HepG2 (cell line): Measurements from ENCODE around the gene NDUFAF3. TPM values are rescaled to one million over a fixed set of nuclear protein-coding genes. Genes with fewer than 3 reads are reported as not detected.
A peak's percentile ranks its signal among the peaks of the same experiment; 100 is the strongest.

Experiments used
- ADNP ChIP-seq: sonication (generic); formaldehyde crosslinking; IDR thresholded peaks from 2 replicates; pipeline ENCODE4 v1.4.0; 2020; ENCODE audit warnings: missing genetic modification reagents
- BORCS8-MEF2B ChIP-seq: sonication (generic); formaldehyde crosslinking; IDR thresholded peaks from 2 replicates; pipeline ENCODE4 v1.8.0; 2022; ENCODE audit warnings: mild to moderate bottlenecking, missing genetic modification reagents
- BRD4 ChIP-seq: sonication (generic); formaldehyde crosslinking; IDR thresholded peaks from 2 replicates; pipeline ENCODE4 v1.4.0; 2020; ENCODE audit warnings: missing genetic modification reagents
- CBFB ChIP-seq: sonication (generic); formaldehyde crosslinking; IDR thresholded peaks from 2 replicates; pipeline ENCODE4 v1.4.0; 2020; ENCODE audit warnings: missing genetic modification reagents
- CEBPG ChIP-seq: IDR thresholded peaks from 2 replicates; pipeline ENCODE4 v1.6.1; 2016
- CERS6 ChIP-seq: sonication (generic); formaldehyde crosslinking; IDR thresholded peaks from 2 replicates; pipeline ENCODE4 v1.5.0; 2020; ENCODE audit warnings: missing genetic modification reagents
- DDIT3 ChIP-seq: sonication (generic); formaldehyde crosslinking; IDR thresholded peaks from 2 replicates; pipeline ENCODE4 v1.4.0; 2020; ENCODE audit warnings: mild to moderate bottlenecking, missing genetic modification reagents
- NFYB ChIP-seq: sonication (generic); formaldehyde crosslinking; IDR thresholded peaks from 2 replicates; pipeline ENCODE4 v1.4.0; 2020; ENCODE audit warnings: missing genetic modification reagents
- NRL ChIP-seq: sonication (generic); formaldehyde crosslinking; IDR thresholded peaks from 2 replicates; pipeline ENCODE4 v1.5.0; 2020; ENCODE audit warnings: missing genetic modification reagents, mild to moderate bottlenecking, moderate library complexity, borderline replicate concordance
- PRDM15 ChIP-seq: sonication (generic); formaldehyde crosslinking; IDR thresholded peaks from 2 replicates; pipeline ENCODE4 v1.4.0; 2020; ENCODE audit warnings: missing genetic modification reagents
- RARA ChIP-seq: IDR thresholded peaks from 2 replicates; pipeline ENCODE4 v1.6.1; 2016; ENCODE audit warnings: missing genetic modification reagents, missing compliant biosample characterization
- RFXAP ChIP-seq: sonication (generic); formaldehyde crosslinking; IDR thresholded peaks from 2 replicates; pipeline ENCODE4 v1.4.0; 2020; ENCODE audit warnings: missing genetic modification reagents, borderline replicate concordance
- SNRNP70 ChIP-seq: fragments of 200-400 bp; formaldehyde crosslinking; IDR thresholded peaks from 2 replicates; pipeline ENCODE4 v1.6.1; 2017; ENCODE audit warnings: mild to moderate bottlenecking, low read depth, low read length, moderate library complexity
- SRSF1 ChIP-seq: fragments of 200-400 bp; formaldehyde crosslinking; optimal IDR thresholded peaks from 2 replicates; pipeline ENCODE3; 2017; ENCODE audit warnings: mild to moderate bottlenecking, low read depth, low read length, moderate library complexity
- SRSF9 ChIP-seq: fragments of 200-400 bp; formaldehyde crosslinking; IDR thresholded peaks from 2 replicates; pipeline ENCODE4 v1.6.1; 2018; ENCODE audit warnings: borderline replicate concordance, mild to moderate bottlenecking, low read depth, low read length; ENCODE audit not compliant: insufficient read depth, poor library complexity, severe bottlenecking
- ZFP37 ChIP-seq: sonication (generic); formaldehyde crosslinking; IDR thresholded peaks from 2 replicates; pipeline ENCODE4 v1.4.0; 2020; ENCODE audit warnings: missing genetic modification reagents, borderline replicate concordance
- ZFY ChIP-seq: sonication (generic); formaldehyde crosslinking; IDR thresholded peaks from 2 replicates; pipeline ENCODE4 v1.4.0; 2020; ENCODE audit warnings: missing genetic modification reagents
- ZNF230 ChIP-seq: sonication (generic); formaldehyde crosslinking; IDR thresholded peaks from 2 replicates; pipeline ENCODE4 v1.4.0; 2020; ENCODE audit warnings: mild to moderate bottlenecking, missing genetic modification reagents
- ZNF713 ChIP-seq: sonication (generic); formaldehyde crosslinking; IDR thresholded peaks from 2 replicates; pipeline ENCODE4 v1.4.0; 2020; ENCODE audit warnings: mild to moderate bottlenecking, missing genetic modification reagents
- ZNF776 ChIP-seq: sonication (generic); formaldehyde crosslinking; IDR thresholded peaks from 2 replicates; pipeline ENCODE4 v1.4.0; 2020; ENCODE audit warnings: mild to moderate bottlenecking, missing genetic modification reagents
- ZNF790 ChIP-seq: sonication (generic); formaldehyde crosslinking; IDR thresholded peaks from 2 replicates; pipeline ENCODE4 v1.8.0; 2022; ENCODE audit warnings: missing genetic modification reagents, mild to moderate bottlenecking, borderline replicate concordance
- polyA plus RNA-seq, 8 experiments: library from polyadenylated mRNA; depleted of rRNA in 3 of 8; stranded (reverse) in 7 of 8; unstranded in 1 of 8; fragments of >200 nt; fragmentation: Illumina TruSeq in 4 of 8; extraction: Trizol in 4 of 8; gene quantifications; 2 replicates each; pipeline versions ENCODE4 v1.2.1 to v1.2.3, GENCODE V29; 2011 to 2016; ENCODE audit warnings: low read depth in 4 of 8, missing spikeins in 1 of 8, mixed read lengths in 1 of 8; ENCODE audit not compliant: insufficient read depth in 1 of 8
- total RNA-seq, 5 experiments: library from RNA; depleted of rRNA; stranded (reverse); fragments of >200 nt; fragmentation: Illumina TruSeq; extraction: Trizol; gene quantifications; 2 replicates each; pipeline ENCODE4 v1.2.3, GENCODE V29; 2016; ENCODE audit warnings: low read depth in 1 of 5

NDUFAF3 gene
- total and polyA plus RNA-seq, 2 of the 13 experiments (the other 11 are each of a cell fraction or from before 2014, with no cell fraction given) = 39.0 to 50.0 TPM

GRCh38 chr3:49021813-49022687, at the start of gene NDUFAF3 (continued):
- TF ChIP-seq PRDM15 (CRISPR knock-in tag) (peak; percentile 66; the same call in 1 of the 2 replicates), ZFP37 (CRISPR knock-in tag) (peak; percentile 75; the same call in 1 of the 2 replicates), NRL (CRISPR knock-in tag) (no peak; the same call in 1 of the 2 replicates), DDIT3 (CRISPR knock-in tag) (no peak), ZFY (CRISPR knock-in tag) (peak; percentile 89), ZNF790 (CRISPR knock-in tag) (no peak), RARA (CRISPR knock-in tag) (peak; percentile 52; the same call in 1 of the 2 replicates), SRSF9 (no peak), ZNF713 (CRISPR knock-in tag) (no peak), CERS6 (no peak), ZNF230 (CRISPR knock-in tag) (0 out of 2 replicates have a peak, but pooled peaks have one; percentile 27), CEBPG (CRISPR knock-in tag) (0 out of 2 replicates have a peak, but pooled peaks have one; percentile 8), ADNP (0 out of 2 replicates have a peak, but pooled peaks have one; percentile 37), BRD4 (CRISPR knock-in tag) (peak; percentile 91), SRSF1 (no peak), RFXAP (peak; percentile 76; the same call in 1 of the 2 replicates), SNRNP70 (0 out of 2 replicates have a peak, but pooled peaks have one; percentile 45), NFYB (CRISPR knock-in tag) (no peak; the same call in 1 of the 2 replicates), CBFB (peak; percentile 83), ZNF776 (peak; percentile 89; the same call in 1 of the 2 replicates), BORCS8-MEF2B (CRISPR knock-in tag) (peak; percentile 49)
